Fibroblast of pulmonary artery (primary cell): ENCODE data around the gene TCF21.
A peak's percentile ranks its signal among the peaks of the same experiment; 100 is the strongest.
"Not testable (repeated sequence)": the region's sequence is repeated elsewhere in the genome, so short reads cannot be mapped to it uniquely, and the experiment has no call there.

Experiments
- DNase-seq: peaks from one replicate; pipeline ENCODE4 v3.0.0-alpha.2; 2010; ENCODE audit warnings: low read depth
- H3K4me3 ChIP-seq: replicated peaks from 2 replicates; pipeline ENCODE4 v1.5.1; 2011; ENCODE audit warnings: low read depth, mild to moderate bottlenecking, control low read depth, low read length, moderate library complexity
- TF ChIP-seq, protein P1 (sequence below): IDR thresholded peaks from 2 replicates; pipeline ENCODE4 v1.5.1; 2011; ENCODE audit warnings: mild to moderate bottlenecking, control low read depth, low read length, inconsistent platforms; ENCODE audit errors: missing control alignments

Gene TCF21

DNA sequence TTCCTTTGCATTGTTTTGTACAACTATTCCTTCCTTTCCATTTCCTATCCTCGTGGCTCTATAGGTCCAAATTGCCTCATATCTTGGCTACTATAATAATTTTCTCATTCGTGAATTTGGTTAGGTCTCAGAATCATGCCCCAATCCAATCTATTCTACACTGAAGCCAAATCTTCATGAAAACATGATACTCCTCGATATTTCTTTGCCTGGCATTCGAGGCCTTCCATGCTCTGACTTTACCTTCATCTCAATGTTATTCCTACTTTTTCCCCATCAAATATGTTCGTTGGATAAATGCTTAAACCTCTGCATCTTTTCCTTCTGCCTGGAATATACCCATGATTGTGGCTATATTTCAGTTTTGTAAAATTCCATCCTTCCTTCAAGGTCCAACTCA is 30.4 kb downstream of the TCF21 start:
- no peak for DNase-seq
- no peak overlapping the region for H3K4me3 ChIP-seq
- TF ChIP-seq, protein P1, sequence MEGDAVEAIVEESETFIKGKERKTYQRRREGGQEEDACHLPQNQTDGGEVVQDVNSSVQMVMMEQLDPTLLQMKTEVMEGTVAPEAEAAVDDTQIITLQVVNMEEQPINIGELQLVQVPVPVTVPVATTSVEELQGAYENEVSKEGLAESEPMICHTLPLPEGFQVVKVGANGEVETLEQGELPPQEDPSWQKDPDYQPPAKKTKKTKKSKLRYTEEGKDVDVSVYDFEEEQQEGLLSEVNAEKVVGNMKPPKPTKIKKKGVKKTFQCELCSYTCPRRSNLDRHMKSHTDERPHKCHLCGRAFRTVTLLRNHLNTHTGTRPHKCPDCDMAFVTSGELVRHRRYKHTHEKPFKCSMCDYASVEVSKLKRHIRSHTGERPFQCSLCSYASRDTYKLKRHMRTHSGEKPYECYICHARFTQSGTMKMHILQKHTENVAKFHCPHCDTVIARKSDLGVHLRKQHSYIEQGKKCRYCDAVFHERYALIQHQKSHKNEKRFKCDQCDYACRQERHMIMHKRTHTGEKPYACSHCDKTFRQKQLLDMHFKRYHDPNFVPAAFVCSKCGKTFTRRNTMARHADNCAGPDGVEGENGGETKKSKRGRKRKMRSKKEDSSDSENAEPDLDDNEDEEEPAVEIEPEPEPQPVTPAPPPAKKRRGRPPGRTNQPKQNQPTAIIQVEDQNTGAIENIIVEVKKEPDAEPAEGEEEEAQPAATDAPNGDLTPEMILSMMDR, result no peak

DNA sequence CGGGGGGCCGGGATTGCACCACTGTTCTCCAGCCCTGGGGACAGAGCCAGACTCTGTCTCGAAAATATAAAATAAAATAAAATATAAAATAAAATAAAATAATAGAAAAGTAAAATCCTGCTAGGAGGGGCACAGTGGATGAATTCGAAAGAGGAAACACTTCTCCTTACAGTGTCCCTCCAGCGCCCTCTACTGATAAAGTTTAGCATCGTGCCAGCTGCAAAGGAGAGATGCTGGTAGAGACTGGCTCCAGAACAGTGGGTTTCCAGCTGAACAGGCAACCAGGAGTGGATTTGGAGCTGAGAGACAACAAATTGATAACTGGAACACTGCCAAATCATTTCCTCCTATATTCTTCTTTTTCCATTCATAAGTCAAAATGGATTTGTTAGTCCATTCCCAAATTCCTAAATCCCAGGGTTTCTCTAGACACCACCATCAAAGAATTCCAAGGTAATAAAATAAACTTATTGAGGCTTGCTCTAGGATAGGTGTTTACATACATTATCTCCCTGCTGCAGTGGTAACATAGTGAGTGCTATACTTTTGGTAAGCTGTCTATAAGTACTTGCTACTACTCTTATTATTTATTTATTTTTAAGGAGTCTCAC is 32.4 kb downstream of the TCF21 start:
- TF ChIP-seq, protein P1, result peak; percentile 90
- peak; percentile 88 for DNase-seq
- peak overlapping the region; percentile 38 for H3K4me3 ChIP-seq

DNA sequence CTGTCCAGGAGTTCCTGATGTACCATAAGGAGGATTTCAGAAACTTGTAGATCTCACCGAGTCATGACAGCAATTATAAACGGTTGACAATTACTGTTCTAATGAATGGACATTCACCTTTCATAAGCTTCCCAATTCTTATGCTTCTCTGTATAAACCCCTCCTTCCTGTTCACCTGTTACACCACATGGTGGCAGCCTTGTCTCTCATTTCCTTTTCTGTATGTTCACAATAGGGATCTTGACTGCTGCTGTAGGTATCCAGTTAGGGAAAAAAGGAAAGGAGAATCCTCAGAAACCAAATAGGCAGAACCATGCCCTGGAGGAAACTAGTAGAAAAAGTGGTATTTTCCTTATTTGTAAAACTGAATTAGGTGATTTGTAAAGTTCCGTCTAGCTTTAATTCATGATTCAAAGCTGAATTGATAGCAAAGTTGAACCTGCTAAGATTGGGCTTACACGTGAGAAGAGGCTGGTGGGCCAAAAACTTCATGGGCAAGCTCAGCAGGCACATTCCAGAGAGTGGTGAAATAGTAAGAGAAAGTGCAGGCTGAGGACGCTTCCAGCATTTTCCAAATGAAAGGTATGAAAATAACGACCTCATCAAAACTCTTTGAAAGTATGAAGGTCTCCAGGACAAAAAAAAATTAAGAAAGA is 35.2 kb downstream of the TCF21 start:
- H3K4me3 ChIP-seq, result no peak overlapping the region
- TF ChIP-seq, protein P1, result peak; percentile 88
- DNase-seq, result peak; percentile 90

DNA sequence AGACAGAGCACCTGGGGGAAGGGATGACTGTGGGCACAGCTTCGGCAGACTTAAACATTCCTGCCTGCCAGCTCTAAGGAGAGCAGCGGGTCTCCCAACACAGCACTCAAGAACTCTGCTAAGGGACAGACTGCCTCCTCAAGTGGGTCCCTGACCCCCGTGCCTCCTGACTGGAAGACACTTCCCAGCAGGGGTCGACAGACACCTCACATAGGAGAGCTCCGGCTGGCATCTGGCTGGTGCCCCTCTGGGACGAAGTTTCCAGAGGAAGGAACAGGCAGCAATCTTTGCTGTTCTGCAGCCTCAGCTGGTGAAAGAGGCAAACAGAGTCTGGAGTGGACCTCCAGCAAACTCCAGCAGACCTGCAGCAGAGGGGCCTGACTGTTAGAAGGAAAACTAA is 42.3 kb downstream of the TCF21 start:
- H3K4me3 ChIP-seq, DNase-seq: not testable (repeated sequence)

DNA sequence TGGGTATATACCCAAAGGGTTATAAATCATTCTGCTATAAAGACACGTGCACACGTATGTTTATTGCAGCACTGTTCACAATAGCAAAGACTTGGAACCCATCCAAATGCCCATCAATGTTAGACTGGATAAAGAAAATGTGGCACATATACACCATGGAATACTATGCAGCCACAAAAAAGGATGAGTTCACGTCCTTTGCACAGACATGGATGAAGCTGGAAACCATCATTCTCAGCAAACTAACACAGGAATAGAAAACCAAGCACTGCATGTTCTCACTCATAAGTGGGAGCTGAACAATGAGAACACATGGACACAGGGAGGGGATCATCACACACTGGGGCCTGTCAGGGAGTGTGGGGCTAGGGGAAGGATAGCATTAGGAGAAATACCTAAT is 47.4 kb downstream of the TCF21 start:
- H3K4me3 ChIP-seq, DNase-seq: not testable (repeated sequence)

DNA sequence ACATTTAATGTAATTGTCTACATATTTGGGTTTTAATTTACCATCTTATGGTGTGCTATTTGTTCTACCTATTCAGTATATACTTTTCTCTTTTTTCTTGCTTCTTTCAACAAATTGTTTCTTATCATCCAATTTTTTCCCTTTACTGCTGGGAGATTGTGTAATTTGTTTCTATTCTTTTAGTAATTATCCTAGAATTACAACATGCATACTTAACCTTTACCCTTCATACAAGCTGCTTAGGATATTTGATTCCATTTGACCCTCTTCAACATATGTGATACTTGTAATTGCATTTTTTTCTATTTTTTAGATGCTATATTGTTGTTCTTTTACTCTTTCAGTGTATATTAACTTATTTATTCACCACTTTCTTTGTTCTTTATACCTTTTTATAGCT is 49.0 kb downstream of the TCF21 start:
- no peak overlapping the region for H3K4me3 ChIP-seq
- TF ChIP-seq, protein P1, result no peak

DNA sequence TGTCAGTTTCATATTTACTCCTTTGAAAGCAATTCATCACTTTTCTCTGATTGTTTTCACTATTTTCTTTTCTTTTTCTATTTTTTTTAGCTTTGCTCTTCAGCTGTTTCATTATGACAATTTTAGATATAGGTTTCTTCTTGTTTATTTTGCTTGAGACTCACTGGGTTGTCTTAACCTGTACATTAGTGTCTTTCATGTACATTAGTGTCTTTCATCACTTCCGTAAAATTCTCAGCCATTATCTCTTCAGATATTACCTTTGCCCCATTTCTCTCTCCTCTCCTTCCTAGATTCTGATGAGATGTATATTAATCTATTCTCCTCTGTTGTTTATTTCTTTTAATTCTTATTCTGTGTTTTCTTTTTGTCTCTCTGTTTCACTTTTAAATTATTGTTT is 49.6 kb downstream of the TCF21 start:
- no peak for DNase-seq
- TF ChIP-seq, protein P1, result no peak
- H3K4me3 ChIP-seq, result no peak overlapping the region

More for the DNA sequence above, 49.0 kb downstream of the TCF21 start:
- no peak for DNase-seq

DNA sequence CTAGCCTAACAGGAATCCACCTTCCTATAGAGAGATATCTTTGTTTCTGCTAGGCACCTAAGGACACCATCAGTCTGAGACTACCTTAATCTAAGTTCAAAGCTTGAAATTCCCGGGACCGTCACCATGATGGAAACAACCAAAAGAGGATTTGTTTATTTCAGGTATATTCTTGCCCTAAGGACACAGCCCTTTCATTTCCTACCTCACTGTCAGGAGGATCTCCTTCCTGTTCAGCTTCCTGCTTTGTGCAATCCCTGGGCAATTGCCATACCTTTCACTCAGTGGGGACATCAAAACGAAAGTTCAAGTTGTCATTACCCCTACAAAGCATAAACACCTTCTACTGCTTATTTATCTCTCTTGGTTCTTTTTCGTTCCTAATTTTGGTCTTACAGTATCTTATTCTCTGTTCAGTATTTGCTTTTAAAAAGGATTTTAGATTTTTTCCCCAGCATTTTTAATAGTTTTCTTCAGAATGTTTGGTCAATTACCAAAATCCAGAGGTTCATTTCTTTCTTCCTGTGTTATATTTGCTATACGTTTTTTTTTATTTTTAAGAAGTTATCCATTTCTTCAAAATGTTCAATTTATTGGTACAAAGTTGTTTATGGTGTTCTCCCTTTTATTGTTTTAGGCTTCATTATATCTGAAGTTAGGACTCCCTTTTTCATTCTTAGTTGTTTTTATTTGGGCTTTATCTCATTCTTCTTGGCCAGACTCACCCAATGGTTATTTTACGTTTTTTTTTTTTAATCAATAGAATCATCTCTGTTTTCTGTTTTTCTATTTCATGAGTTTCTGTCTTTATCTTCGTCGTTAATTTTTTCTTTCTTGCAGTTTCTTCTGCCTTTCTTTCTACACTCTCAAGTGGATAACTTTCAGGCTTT is 51.1 kb downstream of the TCF21 start:
- DNase-seq, result no peak
- no peak overlapping the region for H3K4me3 ChIP-seq

More for the DNA sequence above, 51.1 kb downstream of the TCF21 start:
- TF ChIP-seq, protein P1, result no peak
